CD8-positive, alpha-beta memory T cell (primary cell): ENCODE results near the gene ARSH. TPM values are rescaled to one million over a fixed set of nuclear protein-coding genes. Genes with fewer than 3 reads are reported as not detected.

Experiments
- CTCF ChIA-PET: fragments of 350-600 bp; sonication (Branson Sonifier 250); formaldehyde crosslinking; loops from one replicate; lab custom pipeline; 2021; ENCODE audit warnings: antibody characterized with exemption; lab: Charles Lee
- POLR2A ChIA-PET: fragments of 350-600 bp; sonication (Branson Sonifier 250); formaldehyde crosslinking; loops from one replicate; lab custom pipeline; 2021; ENCODE audit warnings: antibody characterized with exemption; lab: Charles Lee
- DNase-seq, 5 donors: peaks; one replicate each; pipeline versions ENCODE4 v3.0.0 to v3.0.0-alpha.2; 2020 to 2022; ENCODE audit warnings: mixed read lengths in 1 of 5
- H3K27ac ChIP-seq: one replicate; pipeline ENCODE4 v1.7.0; 2013; ENCODE audit warnings: low read depth, mild to moderate bottlenecking, low read length, moderate library complexity
- H3K27me3 ChIP-seq: 2 replicates; pipeline ENCODE4 v1.7.0; 2013; ENCODE audit warnings: low read length, mild to moderate bottlenecking; ENCODE audit not compliant: insufficient read depth, poor library complexity, severe bottlenecking
- H3K36me3 ChIP-seq: 2 replicates; pipeline ENCODE4 v1.7.0; 2013; ENCODE audit warnings: mild to moderate bottlenecking, low read length, moderate library complexity; ENCODE audit not compliant: insufficient read depth
- H3K4me1 ChIP-seq: 2 replicates; pipeline ENCODE4 v1.7.0; 2013; ENCODE audit warnings: mild to moderate bottlenecking, low read length, moderate library complexity; ENCODE audit not compliant: insufficient read depth
- H3K4me3 ChIP-seq: 2 replicates; pipeline ENCODE4 v1.7.0; 2013; ENCODE audit warnings: mild to moderate bottlenecking, low read length
- H3K9me3 ChIP-seq: 2 replicates; pipeline ENCODE4 v1.7.0; 2013; ENCODE audit warnings: mild to moderate bottlenecking, low read length
- H3K27ac Mint-ChIP-seq, 8 donors: one replicate each; pipeline ENCODE4 v1.8.0; 2020 to 2021; ENCODE audit warnings: mixed read lengths in 8 of 8, mild to moderate bottlenecking in 6 of 8, inconsistent platforms in 3 of 8, moderate library complexity in 3 of 8
- H3K27me3 Mint-ChIP-seq, 2 donors: one replicate each; pipeline ENCODE4 v1.8.0; 2020 to 2021; ENCODE audit warnings: mixed read lengths in 2 of 2, mild to moderate bottlenecking in 1 of 2, moderate library complexity in 1 of 2
- H3K36me3 Mint-ChIP-seq, 3 donors: one replicate each; pipeline ENCODE4 v1.8.0; 2020 to 2021; ENCODE audit warnings: mixed read lengths in 3 of 3, inconsistent platforms in 1 of 3, mild to moderate bottlenecking in 1 of 3
- H3K4me1 Mint-ChIP-seq, 3 donors: one replicate each; pipeline ENCODE4 v1.8.0; 2020 to 2021; ENCODE audit warnings: mixed read lengths in 3 of 3, inconsistent platforms in 1 of 3, mild to moderate bottlenecking in 1 of 3
- H3K4me3 Mint-ChIP-seq, 7 donors: one replicate each; pipeline ENCODE4 v1.8.0; 2020 to 2021; ENCODE audit warnings: mixed read lengths in 7 of 7, mild to moderate bottlenecking in 6 of 7, moderate library complexity in 4 of 7, inconsistent platforms in 2 of 7
- H3K9me3 Mint-ChIP-seq, 5 donors: one replicate each; pipeline ENCODE4 v1.8.0; 2020 to 2022; ENCODE audit warnings: mixed read lengths in 5 of 5, mild to moderate bottlenecking in 3 of 5, moderate library complexity in 2 of 5, inconsistent platforms in 1 of 5
- polyA plus RNA-seq: library from polyadenylated mRNA; unstranded; fragments of 300-500 nt; fragmentation: Illumina TruSeq; gene quantifications from one replicate; pipeline ENCODE4 v1.2.3, GENCODE V29; 2021
- total RNA-seq, 2 experiments: library from RNA; stranded (reverse); gene quantifications; one replicate each; pipeline ENCODE4 v1.2.3, GENCODE V29; 2021

The ARSH gene
- total and polyA plus RNA-seq, 3 experiments from 2014 or later, result not detected

- H3K4me3 ChIP-seq, result no peak overlapping the region
- no peaks in the 10 kb centered on the region for H3K4me1 ChIP-seq
- Mint-ChIP-seq H3K36me3 (peaks cover 0 to 4% (median 2%) of the 10 kb centered on the region in 3 donors), H3K27me3 (peaks cover 3 to 8% of the 10 kb centered on the region in 2 donors), H3K27ac (no peak overlapping the region), H3K4me3 (no peak overlapping the region), H3K4me1 (no peaks in the 10 kb centered on the region), H3K9me3 (peaks cover 13 to 27% (median 23%) of the 10 kb centered on the region in 5 donors)
- POLR2A ChIA-PET, result no interaction called here
- no peak for DNase-seq
- H3K27ac ChIP-seq, result no peak overlapping the region
- CTCF ChIA-PET, result no interaction called here
- H3K9me3 ChIP-seq, result no peaks in the 10 kb centered on the region
- H3K36me3 ChIP-seq, result no peaks in the 10 kb centered on the region
- H3K27me3 ChIP-seq, result no peaks in the 10 kb centered on the region
These were observed 4.2 kb downstream of the ARSH start for GRCh38 chrX:3010532-3010931.

GRCh38 chrX:3017492-3017891 is 11.1 kb downstream of the ARSH start:
- Mint-ChIP-seq H3K4me1 (no peaks in the 10 kb centered on the region), H3K9me3 (peaks cover 5 to 12% (median 8%) of the 10 kb centered on the region in 5 donors), H3K27me3 (peaks cover 0 to 4% of the 10 kb centered on the region in 2 donors), H3K36me3 (peaks cover 0 to 4% (median 0%) of the 10 kb centered on the region in 3 donors), H3K4me3 (no peak overlapping the region), H3K27ac (no peak overlapping the region)
- ChIA-PET POLR2A (no interaction called here), CTCF (no interaction called here)
- H3K4me3 ChIP-seq, result no peak overlapping the region
- no peaks in the 10 kb centered on the region for H3K9me3 ChIP-seq
- no peak for DNase-seq
- no peaks in the 10 kb centered on the region for H3K4me1 ChIP-seq
- H3K27ac ChIP-seq, result no peak overlapping the region
- no peaks in the 10 kb centered on the region for H3K36me3 ChIP-seq
- no peaks in the 10 kb centered on the region for H3K27me3 ChIP-seq

DNA sequence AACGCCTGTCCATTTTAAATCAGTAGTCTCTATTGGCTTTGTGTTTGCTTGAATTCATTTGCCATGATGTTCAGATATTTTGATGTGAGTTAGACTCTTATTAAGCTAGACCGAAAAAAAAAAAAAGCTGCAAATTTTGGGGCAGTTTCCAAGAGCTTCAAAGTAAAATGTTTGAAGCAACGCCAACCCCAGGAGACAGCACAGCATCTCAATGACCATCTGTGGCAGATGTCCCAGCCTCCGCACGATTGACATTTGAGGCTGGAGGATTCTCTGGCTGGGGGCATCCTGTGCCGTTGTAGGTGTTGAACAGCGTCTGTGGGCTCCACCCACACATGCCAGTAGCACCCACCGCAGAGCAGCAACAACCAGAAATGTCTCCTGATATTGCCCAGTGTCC is 17.8 kb downstream of the ARSH start:
- no peaks in the 10 kb centered on the region for H3K9me3 ChIP-seq
- DNase-seq, result no peak
- Mint-ChIP-seq H3K4me3 (no peak overlapping the region), H3K27me3 (peaks cover 0 to 13% of the 10 kb centered on the region in 2 donors), H3K9me3 (no peaks in the 10 kb centered on the region), H3K4me1 (peaks cover 0 to 1% (median 0%) of the 10 kb centered on the region in 3 donors), H3K27ac (no peak overlapping the region), H3K36me3 (no peaks in the 10 kb centered on the region)
- POLR2A ChIA-PET, result no interaction called here
- CTCF ChIA-PET, result no interaction called here
- no peak overlapping the region for H3K4me3 ChIP-seq
- H3K4me1 ChIP-seq, result no peaks in the 10 kb centered on the region
- H3K27ac ChIP-seq, result no peak overlapping the region
- no peaks in the 10 kb centered on the region for H3K36me3 ChIP-seq
- no peaks in the 10 kb centered on the region for H3K27me3 ChIP-seq

GRCh38 chrX:3026074-3026815 is 19.9 kb downstream of the ARSH start:
- ChIA-PET POLR2A (no interaction called here), CTCF (no interaction called here)
- peaks cover 0 to 1% (median 0%) of the 10 kb centered on the region in 3 donors for H3K4me1 Mint-ChIP-seq
- H3K9me3 ChIP-seq, result no peaks in the 10 kb centered on the region
- H3K4me3 Mint-ChIP-seq, result no peak overlapping the region
- peaks cover 0 to 3% (median 0%) of the 10 kb centered on the region in 5 donors for H3K9me3 Mint-ChIP-seq
- H3K27me3 Mint-ChIP-seq, result peaks cover 7 to 19% of the 10 kb centered on the region in 2 donors
- no peak overlapping the region for H3K4me3 ChIP-seq
- no peak overlapping the region for H3K27ac ChIP-seq
- DNase-seq, result no peak
- H3K4me1 ChIP-seq, result no peaks in the 10 kb centered on the region
- no peaks in the 10 kb centered on the region for H3K36me3 ChIP-seq
- no peaks in the 10 kb centered on the region for H3K27me3 ChIP-seq
- H3K36me3 Mint-ChIP-seq, result peaks cover 0 to 2% (median 0%) of the 10 kb centered on the region in 3 donors
- no peak overlapping the region for H3K27ac Mint-ChIP-seq

- Mint-ChIP-seq H3K27me3 (peaks cover 10 to 19% of the 10 kb centered on the region in 2 donors), H3K4me1 (peaks cover 0 to 1% (median 0%) of the 10 kb centered on the region in 3 donors), H3K36me3 (peaks cover 0 to 2% (median 0%) of the 10 kb centered on the region in 3 donors), H3K9me3 (peaks cover 0 to 3% (median 0%) of the 10 kb centered on the region in 5 donors), H3K4me3 (no peak overlapping the region), H3K27ac (no peak overlapping the region)
- no peaks in the 10 kb centered on the region for H3K36me3 ChIP-seq
- no peak for DNase-seq
- H3K27ac ChIP-seq, result no peak overlapping the region
- ChIA-PET CTCF (no interaction called here), POLR2A (no interaction called here)
- H3K9me3 ChIP-seq, result no peaks in the 10 kb centered on the region
- H3K4me3 ChIP-seq, result no peak overlapping the region
- no peaks in the 10 kb centered on the region for H3K27me3 ChIP-seq
- no peaks in the 10 kb centered on the region for H3K4me1 ChIP-seq
These were observed 22.8 kb downstream of the ARSH start for GRCh38 chrX:3029129-3029528.

DNA sequence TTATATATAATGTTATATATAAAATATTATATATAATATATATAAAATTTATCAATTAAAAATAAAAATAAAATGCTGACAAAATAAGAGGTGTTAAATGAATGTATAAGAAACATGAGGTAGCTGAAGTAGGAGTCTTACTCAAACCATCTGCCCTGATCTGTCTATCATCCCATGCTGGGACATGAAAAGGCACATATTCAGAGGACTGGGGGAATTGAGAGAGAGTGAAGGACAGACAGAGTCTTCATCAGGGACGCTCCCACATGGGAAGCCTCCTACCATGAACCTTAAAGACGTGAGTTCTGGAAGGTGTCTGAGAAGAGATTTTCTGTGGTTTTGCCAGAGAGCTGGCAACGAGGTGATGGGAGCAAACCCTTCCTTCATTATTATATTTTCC is 30.9 kb downstream of the ARSH start:
- no peak overlapping the region for H3K27ac Mint-ChIP-seq
- H3K4me1 ChIP-seq, result no peaks in the 10 kb centered on the region
- CTCF ChIA-PET, result no interaction called here
- no peak for DNase-seq
- H3K36me3 ChIP-seq, result no peaks in the 10 kb centered on the region
- peaks cover 0 to 6% (median 0%) of the 10 kb centered on the region in 3 donors for H3K4me1 Mint-ChIP-seq
- no peak overlapping the region for H3K27ac ChIP-seq
- no peak overlapping the region for H3K4me3 Mint-ChIP-seq
- H3K27me3 ChIP-seq, result no peaks in the 10 kb centered on the region
- H3K4me3 ChIP-seq, result no peak overlapping the region
- H3K9me3 ChIP-seq, result no peaks in the 10 kb centered on the region
- H3K36me3 Mint-ChIP-seq, result no peaks in the 10 kb centered on the region
- peaks cover 4 to 5% of the 10 kb centered on the region in 2 donors for H3K27me3 Mint-ChIP-seq
- H3K9me3 Mint-ChIP-seq, result no peaks in the 10 kb centered on the region
- POLR2A ChIA-PET, result no interaction called here

DNA sequence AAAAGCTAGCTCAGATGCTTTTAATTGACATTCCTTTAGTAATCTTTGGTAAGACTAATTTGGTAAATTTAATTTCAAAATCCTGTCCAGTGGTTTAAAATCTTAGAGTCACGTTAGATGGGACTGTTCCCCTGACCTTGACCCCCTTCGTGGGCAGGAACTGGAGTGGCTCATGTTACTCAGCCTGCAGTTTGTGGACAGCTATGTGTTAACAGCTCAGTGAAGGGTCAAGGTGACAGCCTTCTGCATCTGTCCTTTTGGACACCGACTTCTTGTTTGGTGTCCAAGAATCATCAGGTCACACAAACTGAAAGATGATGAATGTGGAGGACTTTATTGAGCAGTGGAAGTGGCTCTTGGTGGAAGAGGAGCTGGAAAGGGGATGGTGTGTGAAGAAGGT is 37.9 kb downstream of the ARSH start:
- DNase-seq, result no peak
- H3K27ac Mint-ChIP-seq, result no peak overlapping the region
- H3K27me3 Mint-ChIP-seq, result no peaks in the 10 kb centered on the region
- H3K36me3 Mint-ChIP-seq, result no peaks in the 10 kb centered on the region
- H3K27ac ChIP-seq, result no peak overlapping the region
- H3K27me3 ChIP-seq, result no peaks in the 10 kb centered on the region
- POLR2A ChIA-PET, result no interaction called here
- peaks cover 0 to 1% (median 0%) of the 10 kb centered on the region in 5 donors for H3K9me3 Mint-ChIP-seq
- CTCF ChIA-PET, result interaction anchor here (1.2 kb wide), 1 partner anchor 9 kb away, joined by 3 read pairs; no protein-coding TSS in a partner anchor
- no peaks in the 10 kb centered on the region for H3K9me3 ChIP-seq
- H3K4me3 ChIP-seq, result no peak overlapping the region
- peak overlapping the region in 1 of 7 donors; percentile 40 for H3K4me3 Mint-ChIP-seq
- H3K36me3 ChIP-seq, result no peaks in the 10 kb centered on the region
- peaks cover 4 to 8% (median 7%) of the 10 kb centered on the region in 3 donors for H3K4me1 Mint-ChIP-seq
- no peaks in the 10 kb centered on the region for H3K4me1 ChIP-seq

- peaks cover 4 to 8% (median 7%) of the 10 kb centered on the region in 3 donors for H3K4me1 Mint-ChIP-seq
- POLR2A ChIA-PET, result no interaction called here
- Histone ChIP-seq H3K4me1 (no peaks in the 10 kb centered on the region), H3K4me3 (no peak overlapping the region), H3K27ac (no peak overlapping the region), H3K36me3 (no peaks in the 10 kb centered on the region), H3K27me3 (no peaks in the 10 kb centered on the region), H3K9me3 (no peaks in the 10 kb centered on the region)
- H3K9me3 Mint-ChIP-seq, result peaks cover 0 to 1% (median 0%) of the 10 kb centered on the region in 5 donors
- H3K27ac Mint-ChIP-seq, result no peak overlapping the region
- H3K27me3 Mint-ChIP-seq, result no peaks in the 10 kb centered on the region
- H3K4me3 Mint-ChIP-seq, result peak overlapping the region in 1 of 7 donors; percentile 20
- CTCF ChIA-PET, result no interaction called here
- H3K36me3 Mint-ChIP-seq, result no peaks in the 10 kb centered on the region
- no peak for DNase-seq
These were observed 38.3 kb downstream of the ARSH start for GRCh38 chrX:3044671-3045070.
